Muscle of arm (tissue), 12 donors: Measurements from ENCODE around the gene C8A. TPM values are rescaled to one million over a fixed set of nuclear protein-coding genes. Genes with fewer than 3 reads are reported as not detected.

Source experiments
- DNase-seq: peaks from one replicate; pipeline ENCODE4 v3.0.0-alpha.2; 2013
- polyA plus RNA-seq, 12 donors: library from polyadenylated mRNA; unstranded; fragments of 120-200 nt; gene quantifications; one replicate each; pipeline ENCODE4 v1.2.1, GENCODE V29; 2013; ENCODE audit not compliant: insufficient read length in 12 of 12

C8A gene
- polyA plus RNA-seq, 12 donors, result 0.47 TPM; not detected in 11

DNA sequence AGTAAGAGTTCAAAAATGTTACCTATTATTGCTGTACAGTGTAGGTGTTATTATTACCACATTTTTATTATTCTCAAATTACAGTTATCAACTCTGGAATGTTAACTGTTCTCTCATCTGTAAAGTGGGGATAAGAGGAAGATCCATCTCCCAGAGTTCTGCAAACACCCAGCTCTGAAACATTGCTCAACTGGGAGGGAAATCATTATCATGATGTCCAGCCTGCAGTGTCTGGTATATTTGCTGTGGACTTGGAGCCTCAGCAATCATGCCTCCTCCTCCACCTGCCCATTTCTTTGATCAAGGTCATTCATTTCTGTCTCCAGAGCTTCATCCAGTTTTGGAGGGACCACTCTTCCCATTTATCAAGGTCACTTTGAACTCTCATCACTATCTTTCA is 39.4 kb downstream of the C8A start:
- DNase-seq, result no peak

DNA sequence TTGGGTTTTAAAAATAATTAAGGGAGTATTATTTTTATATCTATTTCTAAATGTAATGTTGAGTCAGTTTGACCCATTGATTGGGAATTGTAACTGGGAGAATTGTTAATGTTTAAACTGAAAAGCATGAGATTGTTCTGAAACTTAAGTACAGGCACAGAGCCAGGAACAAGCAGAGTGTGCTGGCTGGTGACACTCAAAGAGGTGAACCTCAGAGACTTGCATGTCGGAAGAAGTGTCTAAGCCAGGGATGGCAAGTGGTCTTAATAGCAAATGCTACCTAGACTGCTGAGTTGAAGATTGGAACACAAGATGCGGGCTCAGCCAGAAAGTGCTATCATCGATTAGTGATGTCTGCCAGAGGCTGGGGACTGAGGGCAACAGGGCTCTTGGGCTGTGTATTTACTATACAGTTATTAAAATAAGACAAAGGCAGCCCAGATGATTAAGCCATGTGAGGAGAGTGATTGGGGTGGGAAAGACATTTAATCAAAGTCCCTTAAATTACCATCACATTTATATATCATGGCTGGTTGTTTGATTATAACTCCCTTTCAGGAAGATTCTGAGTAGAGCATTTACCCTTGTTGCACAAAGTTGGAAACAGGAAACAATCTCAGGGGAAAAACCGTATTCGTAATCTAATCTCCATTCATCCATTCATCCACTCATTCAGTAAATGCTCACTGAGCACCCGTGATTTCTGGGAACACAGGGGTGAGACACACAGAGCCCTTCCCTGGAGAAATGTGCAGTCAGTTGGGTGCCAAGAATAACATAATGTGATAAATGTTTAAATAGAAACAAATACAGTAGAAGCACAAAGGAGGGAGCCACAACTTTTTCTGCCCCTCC is 42.8 kb downstream of the C8A start:
- DNase-seq, result no peak

DNA sequence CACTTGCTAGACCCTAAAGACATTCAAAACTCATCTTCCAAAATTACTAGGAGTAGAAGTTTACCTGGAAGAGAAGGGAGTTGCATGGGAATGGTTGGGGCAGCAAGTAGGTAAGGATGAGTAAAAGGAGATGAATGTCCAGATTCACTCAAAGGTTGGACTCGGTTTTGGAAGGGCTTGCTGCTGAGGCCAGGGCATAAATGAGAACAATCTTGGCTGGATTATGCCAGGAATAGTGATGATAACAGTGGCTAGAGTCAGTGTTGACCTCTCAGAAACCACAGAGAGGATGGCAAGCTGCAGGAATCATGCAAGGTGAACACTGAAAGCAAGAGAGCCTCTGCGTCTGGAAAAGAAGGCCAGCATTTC is 43.4 kb downstream of the C8A start:
- DNase-seq, result no peak

DNA sequence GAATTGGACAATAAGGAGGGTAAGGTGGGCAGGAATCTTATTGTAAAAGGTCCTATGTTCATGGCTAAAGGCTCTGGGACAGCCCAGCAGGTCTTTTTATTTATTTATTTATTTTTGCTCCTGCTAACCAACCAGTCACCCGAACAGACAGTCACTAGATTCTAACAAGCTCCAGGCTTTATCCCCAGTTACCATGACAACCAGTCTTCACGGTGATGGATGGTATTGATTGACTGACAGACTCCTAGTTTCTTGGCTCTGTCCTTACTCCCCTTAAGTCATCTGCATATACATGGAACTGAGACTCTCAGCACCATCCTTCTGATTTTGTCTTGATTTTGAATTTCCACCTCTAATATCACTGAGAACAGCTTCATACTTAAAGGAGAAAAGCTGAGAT is 44.3 kb downstream of the C8A start:
- no peak for DNase-seq

DNA sequence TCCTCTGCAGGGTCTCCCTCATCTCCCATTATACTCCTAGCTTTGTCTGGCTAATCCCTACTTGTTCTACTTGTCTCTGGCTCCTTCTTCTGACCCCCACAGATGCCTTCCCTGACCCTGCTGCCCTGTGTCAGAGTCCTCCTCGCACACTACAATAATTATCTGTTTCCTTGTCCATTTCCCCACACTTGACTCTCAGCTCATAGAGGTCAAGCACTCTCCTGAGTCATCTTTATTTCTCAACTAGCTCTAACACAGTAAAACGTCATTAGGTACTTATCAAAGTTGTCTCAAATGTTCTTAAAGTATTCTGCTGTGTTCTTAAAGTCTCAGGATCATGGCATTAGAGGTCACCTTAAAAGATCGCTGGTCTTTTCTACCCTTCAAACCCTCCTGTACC is 47.1 kb downstream of the C8A start:
- no peak for DNase-seq

DNA sequence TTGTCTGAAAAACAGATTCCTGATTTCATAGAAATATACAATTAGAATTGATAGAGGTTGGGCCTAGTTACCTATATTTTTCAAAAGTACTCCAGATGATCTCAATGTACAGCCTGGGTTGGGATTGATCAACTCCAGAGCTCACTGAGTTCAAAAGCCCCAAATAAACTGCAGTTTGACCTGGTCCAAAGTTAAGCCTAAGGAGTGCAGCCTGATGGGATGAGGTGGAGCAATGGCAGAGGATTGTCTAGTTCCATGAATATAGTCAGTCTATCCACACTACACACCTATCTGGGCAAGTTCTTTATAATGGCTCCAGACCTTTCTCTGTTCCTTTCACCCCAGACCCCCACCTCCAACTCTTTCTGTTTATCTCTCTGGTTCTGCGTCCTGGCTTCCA is 49.2 kb downstream of the C8A start:
- no peak for DNase-seq

DNA sequence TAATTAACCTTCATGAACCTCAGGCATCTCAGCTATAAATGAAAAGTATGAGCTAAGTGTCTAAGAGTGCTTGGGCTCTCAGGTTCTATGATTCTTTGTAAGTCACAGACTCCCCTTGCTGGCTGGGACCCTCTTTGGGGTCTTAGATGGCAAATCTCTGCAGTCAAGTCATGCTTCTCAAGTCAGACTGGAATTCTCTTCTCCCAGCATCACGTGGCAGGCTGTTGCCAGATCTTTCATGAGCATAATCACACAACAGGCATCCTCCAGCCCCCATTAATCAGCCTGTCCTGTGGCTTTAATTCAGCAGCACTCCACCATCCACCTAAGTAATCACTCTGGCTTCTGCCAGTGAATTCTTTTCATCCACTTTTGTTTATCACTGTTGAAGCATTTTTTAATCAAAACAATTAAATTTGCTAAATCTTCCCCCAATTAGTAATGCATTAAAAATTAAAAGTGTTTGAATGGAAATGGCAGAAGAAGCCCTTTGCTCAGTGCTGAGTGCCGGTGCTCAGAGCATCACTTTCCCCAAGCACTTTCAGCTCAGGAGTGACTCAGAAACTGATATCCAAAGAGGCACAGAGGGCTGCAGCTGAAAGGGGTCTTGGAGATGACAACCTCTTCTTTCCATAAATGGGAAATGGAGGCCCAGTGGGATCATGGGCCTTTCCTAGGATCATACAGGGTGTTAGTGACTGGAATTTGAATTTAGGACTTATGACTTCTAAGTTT is 50.2 kb downstream of the C8A start:
- DNase-seq, result no peak

DNA sequence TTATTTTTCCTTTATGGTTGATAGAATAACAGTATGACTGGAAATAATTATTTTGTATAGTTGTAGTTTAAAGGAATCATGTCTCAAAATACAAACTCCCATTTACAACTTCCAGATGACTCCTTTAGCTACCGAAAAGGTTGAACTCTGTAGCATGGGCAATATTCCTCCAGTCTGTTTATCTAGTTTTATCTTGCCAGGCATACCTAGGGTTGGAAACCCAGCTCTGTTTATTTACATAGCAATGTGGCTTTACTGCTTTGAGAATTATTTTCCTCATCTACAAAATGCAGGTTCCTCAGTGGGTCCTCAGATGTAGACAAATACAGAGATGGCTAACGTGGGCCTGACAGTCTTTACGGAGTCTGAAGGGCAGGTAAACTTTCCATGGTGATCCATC is 51.1 kb downstream of the C8A start:
- no peak for DNase-seq

DNA sequence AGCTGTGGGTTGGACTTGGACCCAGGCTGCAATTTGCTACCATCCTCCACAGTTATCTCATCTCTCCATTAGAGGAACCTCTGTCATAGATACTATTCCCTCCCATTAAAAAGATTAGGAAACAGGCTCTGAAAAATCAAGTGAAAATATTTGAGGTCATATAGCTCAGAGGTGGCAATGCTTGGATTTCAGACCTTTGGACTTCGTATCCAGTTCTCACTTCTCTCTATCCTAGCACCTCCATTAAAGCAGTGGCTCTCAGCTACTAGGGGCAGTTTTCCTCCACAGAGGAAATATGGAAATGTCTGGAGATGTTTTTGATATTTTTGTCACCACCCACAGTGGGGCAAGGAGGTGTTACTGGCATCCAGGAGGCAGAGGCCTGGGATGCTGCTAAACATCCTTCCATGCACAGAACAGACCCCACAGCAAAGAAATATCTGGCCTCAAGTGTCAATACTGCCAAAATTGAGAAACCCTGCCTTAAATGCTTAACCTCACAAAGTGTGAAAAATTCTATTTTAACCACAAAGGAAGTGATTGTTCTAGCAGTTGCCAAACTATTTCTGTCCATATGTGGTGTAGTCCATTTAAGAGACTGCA is 54.1 kb downstream of the C8A start:
- DNase-seq, result no peak

DNA sequence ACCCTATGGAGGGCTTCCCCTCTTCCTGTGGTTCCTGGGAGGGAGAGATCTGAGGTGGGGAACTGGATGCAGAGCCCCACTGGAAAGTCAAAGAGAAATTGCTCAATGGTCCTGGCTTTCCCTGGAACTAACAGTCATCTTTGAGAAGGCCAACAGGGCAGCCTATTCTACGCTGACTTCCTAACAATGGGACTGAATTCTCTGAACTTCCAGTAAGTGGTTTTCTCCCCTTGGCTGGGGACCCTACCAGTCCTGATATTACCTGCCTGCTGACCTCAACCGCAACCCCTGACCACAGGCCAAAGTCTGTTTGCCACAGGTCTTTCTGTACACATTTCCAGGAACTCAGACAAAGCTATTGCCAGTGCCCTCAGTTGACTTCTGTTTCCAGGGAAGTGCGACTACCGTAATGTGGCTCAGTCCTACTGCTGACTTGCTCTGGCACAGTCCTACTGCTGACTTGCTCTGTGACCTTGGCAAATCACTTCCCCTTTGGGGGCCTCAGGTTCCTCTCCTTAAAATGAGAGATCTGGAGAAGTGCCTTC is 55.9 kb downstream of the C8A start:
- no peak for DNase-seq

DNA sequence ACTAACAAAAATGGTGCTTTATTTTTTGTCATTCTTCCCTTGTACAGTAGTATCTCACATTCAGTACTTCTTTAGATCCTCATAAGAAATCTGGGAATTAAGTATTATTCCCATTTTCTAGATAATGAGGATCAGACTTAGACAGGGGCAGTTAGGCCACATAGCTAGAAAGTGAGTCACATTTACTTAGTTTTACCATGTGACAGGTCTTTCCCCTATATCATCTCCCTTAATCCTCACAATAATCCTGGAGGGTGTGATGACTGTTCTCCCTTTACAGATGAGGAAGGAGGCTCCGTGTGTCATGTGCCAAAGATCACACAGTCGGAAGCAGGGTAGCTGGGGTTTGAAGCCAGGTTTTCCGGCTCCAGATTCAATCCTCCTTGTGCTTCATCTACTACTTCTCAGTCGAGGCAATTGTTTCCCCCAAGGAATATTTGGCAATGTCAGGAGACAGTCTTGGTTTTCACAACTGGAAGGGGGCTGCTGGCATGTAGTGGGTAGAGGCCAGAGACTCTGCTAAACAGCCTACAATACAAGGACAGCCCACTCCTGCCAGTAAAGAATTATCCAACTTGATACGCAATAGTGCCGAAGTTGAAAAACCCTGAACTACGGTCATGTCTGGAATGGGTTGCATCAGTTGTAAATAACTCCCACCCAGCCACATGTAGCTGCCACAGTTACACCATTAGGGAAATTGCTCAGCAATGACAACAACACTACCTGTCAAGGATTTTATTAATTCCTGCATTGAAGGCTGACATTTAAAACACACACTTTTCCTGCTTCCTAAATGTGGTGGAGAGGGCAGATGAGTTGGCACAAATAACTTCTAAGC is 56.7 kb downstream of the C8A start:
- DNase-seq, result no peak

DNA sequence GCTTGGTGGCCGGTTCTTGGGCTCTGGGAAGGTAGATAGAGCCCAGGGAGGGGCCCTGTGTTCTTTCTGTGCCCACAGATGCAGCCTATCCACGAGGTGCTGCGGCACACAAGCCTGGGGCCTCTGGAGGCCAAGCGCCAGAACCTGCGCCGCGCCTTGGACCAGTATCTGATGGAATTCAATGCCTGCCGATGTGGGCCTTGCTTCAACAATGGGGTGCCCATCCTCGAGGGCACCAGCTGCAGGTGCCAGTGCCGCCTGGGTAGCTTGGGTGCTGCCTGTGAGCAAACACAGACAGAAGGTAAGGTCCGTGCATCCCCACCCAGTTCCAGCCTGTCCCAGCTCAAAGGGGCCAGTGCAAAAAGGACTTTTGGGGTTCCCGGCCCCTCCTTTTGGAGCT is 57.7 kb downstream of the C8A start:
- DNase-seq, result no peak

DNA sequence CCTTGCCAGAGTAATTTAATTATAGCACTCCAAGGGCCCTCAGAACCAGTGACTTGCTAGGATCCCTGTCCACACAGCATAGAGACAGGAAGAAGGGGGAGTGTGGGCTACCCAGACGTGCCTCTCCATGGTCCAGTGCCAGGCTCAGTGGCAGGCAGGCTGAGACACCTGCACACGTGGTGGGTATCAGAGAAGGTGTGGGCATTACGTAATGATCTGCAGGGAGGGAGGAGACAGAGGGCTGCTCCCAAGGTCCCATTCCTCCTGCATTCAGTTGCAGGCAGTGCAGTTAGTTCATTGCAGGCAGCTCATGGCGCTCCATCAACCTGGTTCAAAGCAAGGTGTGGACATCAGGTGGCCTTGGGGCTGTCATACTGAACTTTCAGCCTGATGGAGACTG is 61.4 kb downstream of the C8A start:
- DNase-seq, result no peak

DNA sequence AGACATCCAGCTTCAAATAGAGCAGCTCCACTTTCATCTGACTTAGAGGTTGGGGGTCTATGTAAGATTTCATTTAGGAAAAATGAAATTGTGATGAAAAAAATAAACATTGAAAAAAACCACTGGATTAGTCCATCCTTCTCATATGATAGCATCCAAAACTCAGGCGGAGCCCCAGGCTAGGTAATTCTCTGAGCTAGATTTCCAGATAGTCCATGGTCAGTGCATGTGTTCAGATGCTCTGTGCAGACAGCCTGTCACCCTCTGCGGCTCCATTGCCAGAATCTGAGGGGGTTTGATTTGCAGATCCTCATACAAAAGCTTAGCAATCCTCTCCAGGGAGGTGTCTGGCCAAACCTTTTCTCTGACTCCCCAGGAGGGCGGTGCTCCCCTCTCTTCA is 62.0 kb downstream of the C8A start:
- no peak for DNase-seq

DNA sequence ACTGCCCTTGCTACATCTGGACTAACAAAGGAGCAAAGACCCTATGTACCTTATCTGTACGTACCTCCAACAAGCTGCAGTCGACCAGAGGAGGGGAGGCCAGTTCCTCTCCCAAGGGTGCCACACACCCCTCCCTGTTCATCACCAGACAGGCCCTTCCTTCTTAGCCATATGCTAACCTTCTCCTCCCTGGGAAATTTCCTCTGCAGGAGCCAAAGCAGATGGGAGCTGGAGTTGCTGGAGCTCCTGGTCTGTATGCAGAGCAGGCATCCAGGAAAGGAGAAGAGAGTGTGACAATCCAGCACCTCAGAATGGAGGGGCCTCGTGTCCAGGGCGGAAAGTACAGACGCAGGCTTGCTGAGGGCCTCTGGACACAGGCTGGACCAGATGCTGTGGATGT is 62.8 kb downstream of the C8A start:
- DNase-seq, result no peak

DNA sequence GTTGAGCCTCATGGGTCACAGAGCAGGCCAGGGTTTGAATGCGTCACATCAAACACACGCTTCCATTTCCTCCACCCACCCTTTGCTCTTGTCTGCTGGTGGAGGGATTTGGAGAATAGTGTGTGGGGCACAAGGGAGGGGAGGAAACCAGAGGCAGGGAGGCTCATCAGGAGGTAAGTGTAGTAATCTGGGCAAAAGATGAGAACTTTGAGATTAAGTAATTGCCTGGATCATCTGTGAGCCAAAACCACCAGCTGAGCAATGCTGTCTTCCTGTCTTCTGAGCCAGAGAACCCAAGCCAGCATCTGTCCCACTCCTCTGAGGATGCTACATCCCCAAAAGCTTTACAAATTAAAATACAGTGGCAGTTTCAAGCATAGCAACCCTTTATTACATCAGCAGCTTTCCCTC is 66.0 kb downstream of the C8A start:
- no peak for DNase-seq

DNA sequence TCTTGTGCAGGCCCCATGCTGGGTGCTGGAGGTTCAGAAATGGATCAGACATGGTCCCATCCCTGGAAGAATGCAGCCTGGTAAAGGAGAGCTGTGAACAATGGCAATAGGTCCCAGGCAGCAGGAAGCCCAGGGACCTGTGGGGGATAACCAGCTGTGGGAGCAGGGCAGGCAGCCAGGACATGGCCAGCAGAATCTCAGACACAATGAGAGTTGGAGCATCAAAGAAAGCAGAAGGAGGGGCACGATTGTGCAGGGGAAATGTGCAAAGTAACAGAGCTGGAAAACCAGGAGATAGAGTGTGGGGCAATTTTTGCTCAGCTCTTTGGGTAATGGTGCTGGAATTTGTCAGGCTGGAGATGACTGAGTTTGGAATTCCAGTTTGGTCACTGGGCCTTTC is 66.9 kb downstream of the C8A start:
- DNase-seq, result no peak

DNA sequence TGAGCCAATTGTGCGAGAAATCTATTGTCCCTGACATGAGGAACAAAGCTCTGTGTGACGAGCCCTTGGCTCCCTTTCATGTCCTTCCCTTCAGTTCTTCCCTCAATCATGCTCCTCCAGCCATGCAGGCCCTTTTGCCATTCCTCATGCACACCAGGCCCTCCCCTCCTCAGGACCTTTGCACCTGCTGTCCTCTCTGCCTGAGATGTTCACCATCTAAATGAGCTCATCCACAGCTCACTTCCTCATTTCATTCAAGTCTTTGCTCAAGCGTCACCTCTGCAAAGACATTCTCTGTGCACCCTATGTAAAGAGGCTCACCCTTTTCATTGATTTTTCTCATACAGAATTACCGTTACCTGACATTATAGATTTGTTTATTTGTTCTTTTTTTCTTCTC is 67.5 kb downstream of the C8A start:
- no peak for DNase-seq

DNA sequence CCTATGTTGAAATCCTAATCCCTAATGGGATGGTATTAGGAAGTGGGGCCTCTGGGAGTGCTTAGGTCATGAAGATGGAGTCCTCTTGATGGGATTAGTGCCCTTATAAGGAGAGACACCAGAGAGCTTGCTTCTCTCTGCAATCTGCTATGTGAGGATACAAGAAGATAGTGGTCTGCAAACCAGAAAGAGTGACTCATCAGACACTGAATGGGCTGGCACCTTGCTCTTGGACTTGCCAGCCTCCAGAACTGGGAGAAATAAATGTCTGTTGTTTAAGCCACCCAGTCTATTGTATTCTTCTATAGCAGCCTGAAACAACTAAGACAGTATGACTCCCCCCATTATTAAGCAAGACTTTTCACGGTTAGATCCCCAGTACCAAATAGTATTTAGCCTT is 67.9 kb downstream of the C8A start:
- no peak for DNase-seq

DNA sequence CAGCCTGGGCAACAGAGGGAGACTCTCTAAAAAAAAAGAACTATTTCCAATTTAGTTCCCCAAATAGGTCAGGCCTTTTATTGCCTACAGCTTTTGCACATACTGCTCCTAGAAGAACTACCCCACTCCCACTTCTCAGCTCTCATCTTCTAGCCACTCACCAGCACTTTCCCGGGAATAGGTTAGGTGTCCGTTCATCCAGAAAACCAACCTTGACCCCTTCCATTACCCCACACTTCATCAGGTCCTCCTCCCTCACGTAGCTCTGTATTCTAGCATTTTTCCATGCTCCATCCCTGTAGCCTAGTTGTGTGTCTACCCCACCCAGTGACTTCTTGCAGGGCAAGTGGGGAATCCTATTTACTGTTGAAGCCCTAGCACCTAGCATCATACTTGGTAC is 68.6 kb downstream of the C8A start:
- DNase-seq, result no peak

DNA sequence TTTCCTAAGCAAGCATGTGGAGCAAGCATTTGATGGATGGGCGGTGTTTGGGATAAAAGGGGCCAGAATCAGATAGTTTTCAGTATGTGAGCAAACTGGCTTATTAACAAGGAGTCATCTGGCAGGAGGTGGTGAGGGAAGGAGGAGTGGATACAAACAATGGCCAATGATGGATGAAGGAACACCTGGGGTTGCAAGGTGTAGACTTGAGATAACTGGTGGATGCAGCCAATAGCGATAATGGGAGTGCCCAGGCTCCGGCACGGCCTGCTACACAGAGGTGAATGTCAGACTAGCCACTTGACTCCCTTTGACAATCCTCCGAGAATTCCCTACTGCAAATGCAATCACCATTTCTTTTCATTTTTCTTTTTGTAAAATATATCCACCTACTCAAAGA is 69.5 kb downstream of the C8A start:
- DNase-seq, result no peak

DNA sequence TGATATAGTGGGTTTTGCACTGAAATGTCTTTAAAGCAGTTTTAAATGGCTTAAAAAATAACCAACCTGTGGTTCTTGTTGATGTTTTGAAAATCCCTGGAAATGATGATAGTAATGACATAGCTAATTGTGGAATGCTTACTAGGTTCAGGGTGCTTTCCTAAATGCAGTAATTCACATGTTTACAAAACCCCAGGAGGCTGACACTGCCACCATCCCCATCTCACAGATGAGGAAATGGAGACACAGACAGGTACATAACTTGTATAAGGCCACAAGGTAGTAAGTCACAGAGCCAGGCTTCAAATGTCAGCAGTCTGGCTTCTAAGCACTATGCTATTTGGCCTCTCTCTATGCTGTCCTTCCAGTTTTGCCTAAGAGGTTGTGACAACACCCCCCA is 70.6 kb downstream of the C8A start:
- DNase-seq, result no peak
